NCI-H748 (cell line): ENCODE results near the gene RMDN2.

Source experiments
- DNase-seq: peaks from one replicate; lab custom pipeline; 2025; ENCODE audit not compliant: unreplicated experiment; lab: John Stamatoyannopoulos, UW

The RMDN2 gene

DNA sequence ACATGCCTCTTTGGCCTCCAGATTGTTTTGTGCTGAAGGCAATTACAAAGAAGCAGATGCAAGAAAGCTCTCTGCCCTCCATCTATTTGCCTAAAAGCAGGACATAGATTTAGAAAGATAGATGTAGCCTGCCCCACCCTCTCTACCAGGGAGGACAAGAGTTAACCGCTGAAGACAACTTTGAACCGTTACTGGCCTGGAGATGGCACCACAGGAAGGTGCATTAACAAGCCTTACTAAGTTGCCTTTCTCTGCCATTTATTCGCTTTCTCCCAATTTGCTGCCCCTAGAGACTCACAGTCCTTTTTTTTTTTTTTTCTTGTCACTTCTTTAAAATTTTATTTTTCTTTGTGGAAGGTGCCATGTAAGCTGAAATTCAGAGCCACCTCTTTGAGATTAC lies 28.8 kb upstream of the RMDN2 start:
- DNase-seq, result peak; percentile 13

DNA sequence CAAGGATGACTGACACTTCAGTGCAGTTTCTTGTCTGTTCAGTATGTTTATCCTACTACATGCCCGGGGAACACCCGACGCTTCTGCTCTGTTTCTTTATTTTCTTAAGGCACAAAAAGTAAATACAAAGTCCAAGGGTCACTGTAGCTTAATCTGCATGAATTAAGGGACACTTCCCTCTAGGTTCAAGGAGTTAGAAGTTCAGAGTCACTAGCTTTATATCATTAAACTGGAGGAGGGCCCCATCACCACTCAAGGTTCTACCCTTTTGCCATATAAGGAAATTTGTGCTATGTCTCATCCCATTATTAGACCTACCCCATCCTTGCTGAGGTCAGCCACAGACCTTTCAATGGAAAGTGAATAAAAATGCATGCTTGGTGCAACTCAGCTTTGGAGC lies 27.6 kb upstream of the RMDN2 start:
- DNase-seq, result no peak

- DNase-seq, result no peak
Measured at GRCh38 chr2:37898448-37898847, 26.6 kb upstream of the RMDN2 start.

- DNase-seq, result no peak
Measured at GRCh38 chr2:37902991-37903390, 22.1 kb upstream of the RMDN2 start.

GRCh38 chr2:37904425-37904824 lies 20.7 kb upstream of the RMDN2 start:
- no peak for DNase-seq

GRCh38 chr2:37904993-37905392 lies 20.1 kb upstream of the RMDN2 start:
- DNase-seq, result no peak

DNA sequence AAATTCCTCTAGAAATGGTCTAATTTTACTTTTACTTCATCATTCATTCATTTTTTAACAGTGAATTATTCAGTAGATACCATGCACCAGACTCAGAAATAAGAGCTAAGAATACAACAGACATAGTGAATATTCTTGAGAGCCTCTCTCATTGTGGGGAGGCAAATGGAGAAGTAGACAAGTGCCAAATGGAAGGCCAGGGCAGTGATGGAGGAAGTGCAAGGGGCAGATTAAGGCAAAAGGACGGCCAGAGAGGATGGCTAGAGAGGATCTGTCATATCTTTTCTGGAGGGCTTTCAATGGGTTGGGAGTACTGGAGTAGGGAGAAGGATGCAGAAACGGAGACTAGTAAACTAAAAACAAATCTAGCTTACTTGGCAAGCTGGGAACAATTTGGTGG lies 19.0 kb upstream of the RMDN2 start:
- DNase-seq, result no peak

DNA sequence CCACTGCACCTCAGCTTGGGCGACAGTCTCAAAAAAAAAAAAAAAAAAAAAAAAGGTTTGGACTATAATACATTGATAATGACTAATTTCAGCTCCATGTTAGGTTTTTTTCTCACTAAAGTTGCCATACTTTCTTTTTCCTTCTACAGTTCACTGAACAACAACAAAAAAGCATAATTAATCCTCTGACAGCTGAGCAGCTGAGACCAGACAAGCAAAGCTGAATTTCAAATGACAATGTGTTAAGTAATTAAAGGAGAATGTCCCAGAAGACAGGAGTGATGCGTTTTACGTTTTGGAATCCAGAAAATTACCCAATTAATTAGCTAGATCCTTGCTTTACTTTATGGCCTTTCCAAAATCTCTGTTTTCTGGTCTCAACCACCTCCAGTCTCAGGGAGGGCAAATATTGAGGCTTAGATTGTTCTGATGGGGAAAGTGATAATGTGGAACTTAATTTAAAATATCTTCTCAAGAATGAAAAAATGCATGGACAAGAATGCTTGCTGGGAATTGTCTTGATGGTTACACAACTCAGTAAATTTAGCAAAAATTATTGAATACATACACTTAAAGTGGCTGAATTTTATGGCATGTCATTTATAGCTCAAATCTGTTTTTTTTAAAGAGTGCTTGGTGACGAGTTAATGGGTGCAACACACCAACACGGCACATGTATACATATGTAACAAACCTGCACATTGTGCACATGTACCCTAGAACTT lies 17.4 kb upstream of the RMDN2 start:
- no peak for DNase-seq

GRCh38 chr2:37911296-37911873 lies 13.7 kb upstream of the RMDN2 start:
- DNase-seq, result no peak

- DNase-seq, result no peak
Measured at GRCh38 chr2:37912056-37912455, 13.0 kb upstream of the RMDN2 start.

- DNase-seq, result no peak
Measured at GRCh38 chr2:37912616-37913015, 12.5 kb upstream of the RMDN2 start.

GRCh38 chr2:37914340-37914739 lies 10.7 kb upstream of the RMDN2 start:
- DNase-seq, result no peak

DNA sequence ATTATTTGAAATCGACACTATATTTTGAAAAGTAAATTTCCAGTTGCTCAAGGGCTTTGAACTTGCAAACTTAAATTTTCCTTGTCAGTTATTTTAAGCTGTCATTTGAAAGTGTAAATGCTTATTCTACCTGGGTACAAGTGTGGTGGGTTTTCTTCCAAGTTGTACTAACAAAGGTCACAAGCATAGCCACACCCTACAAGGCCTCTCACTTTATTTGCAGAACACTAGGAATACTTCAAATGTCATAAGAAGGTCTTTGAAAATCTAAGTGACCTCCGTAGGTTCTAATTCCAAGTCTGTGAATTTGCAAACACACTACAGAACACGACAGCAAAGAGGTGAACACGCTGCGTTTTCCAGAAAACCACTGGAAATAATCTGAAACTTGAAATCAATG lies 9.3 kb upstream of the RMDN2 start:
- no peak for DNase-seq

DNA sequence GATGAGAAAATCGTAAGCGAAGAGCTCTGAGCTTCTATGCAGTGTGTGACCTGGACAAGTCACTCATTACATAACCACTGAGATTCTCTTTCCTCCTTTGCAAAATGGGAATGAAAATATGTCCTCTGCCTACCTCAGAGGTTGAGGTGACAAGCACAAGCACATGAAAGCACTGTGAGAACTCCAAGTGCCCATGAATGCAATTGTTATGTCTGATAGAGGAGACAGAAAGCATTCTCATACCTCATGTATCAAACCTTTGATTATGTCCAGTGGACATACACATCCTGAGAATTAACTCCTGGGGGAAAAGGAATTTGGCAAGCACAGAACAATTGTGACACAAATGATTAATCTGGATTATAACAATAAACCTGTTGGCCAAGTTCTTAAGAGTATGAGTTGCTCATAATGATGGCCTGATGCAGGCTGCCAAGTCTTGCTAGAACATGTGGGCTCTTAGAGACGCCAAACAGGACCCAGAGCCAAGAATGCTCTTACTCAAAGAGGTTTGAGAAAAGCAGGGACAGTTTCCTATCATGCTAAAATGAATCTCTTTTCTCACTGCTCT lies 8.5 kb upstream of the RMDN2 start:
- no peak for DNase-seq

DNA sequence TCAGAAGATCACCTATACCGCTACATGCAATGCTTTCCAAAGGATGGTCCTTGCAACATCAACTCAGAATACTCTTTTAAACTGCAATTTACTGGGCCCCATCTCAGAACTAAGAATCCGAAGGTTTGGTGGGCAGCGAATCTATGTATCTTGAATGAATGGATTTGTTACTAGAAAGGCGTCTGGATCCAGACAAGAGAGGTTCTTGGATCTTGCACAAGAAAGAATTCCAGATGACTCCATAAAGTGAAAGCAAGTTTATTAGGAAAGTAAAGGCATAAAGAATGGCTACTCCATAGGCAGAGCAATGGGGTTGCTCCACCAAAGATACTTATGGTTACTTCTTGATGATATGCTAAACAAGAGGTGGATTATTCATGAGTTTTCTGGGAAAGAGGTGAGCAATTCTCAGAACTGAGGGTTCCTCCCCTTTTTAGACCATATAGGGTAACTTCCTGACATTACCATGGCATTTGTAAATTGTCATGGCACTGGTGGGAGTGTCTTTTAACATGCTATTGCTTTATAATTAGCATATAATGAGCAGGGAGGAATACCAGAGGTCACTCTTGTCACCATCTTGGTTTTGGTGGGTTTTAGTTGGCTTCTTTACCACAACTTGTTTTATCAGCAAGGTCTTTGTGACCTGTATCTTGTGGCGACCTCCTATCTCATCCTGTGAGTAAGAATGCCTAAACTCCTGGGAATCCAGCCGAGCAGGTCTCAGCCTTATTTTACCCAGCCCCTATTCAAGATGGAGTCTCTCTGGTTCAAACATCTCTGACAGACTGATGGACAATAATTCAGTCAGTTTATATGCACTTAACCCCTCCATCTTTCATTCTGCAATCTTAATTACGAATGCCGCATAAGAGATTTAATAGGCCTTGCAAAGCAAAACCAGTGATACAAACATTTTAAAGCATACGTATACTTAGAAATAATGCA lies 7.5 kb upstream of the RMDN2 start:
- no peak for DNase-seq

GRCh38 chr2:37918742-37919186 lies 6.3 kb upstream of the RMDN2 start:
- no peak for DNase-seq

DNA sequence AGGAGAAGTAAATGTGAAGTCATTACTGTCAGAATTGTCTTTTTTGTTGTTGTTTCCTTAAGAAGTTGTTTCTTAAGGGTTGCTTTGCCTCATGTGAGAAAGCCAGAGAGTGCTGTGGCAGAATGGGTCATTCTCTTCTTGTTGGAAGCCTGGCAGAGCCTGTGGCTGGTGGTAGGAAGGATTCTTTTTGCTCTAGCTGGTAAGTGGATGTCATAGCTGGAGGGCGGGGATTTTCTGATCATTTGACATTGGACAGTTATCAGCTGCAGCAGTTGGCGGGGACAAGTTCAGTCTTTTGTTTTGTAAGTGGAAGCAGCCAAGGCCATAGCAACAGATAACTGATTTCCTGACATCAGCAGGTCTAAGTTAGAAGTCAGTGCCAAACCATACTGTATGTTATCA lies 5.5 kb upstream of the RMDN2 start:
- peak; percentile 7 for DNase-seq

GRCh38 chr2:37920570-37920969 lies 4.5 kb upstream of the RMDN2 start:
- DNase-seq, result no peak

GRCh38 chr2:37921781-37922180 lies 3.3 kb upstream of the RMDN2 start:
- DNase-seq, result no peak

DNA sequence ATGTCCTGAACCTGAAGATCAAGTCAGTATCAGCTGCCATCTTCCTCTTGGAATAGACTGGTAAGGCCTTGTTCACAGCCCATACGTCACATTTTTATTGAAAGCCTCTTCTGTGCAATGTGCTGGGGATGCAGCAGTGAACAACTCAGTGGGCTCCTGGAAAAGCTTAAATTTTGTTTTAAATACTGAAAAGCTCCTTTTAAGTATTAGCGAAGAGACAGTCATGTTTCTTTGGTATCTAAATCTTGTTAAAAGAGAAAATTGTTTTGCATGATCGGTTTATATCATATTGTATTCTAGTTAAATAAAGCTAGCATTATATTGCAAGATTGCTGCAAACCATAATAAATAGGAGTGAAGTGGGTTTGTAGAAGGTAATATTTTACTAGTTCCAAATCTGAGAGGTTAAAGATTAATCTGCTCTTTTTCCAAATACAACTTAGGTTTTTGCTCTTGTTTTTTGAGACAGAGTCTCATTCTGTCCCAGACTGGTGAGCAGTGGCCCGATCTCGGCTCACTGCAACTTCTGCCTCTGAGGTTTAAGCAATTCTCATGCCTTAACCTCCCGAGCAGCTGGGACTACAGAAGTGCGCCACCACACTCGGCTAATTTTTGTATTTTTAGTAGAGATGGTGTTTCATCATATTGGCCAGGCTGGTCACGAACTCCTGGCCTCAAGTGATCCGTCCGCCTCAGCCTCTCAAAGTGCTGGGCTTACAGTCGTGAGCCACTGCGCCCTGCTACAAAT lies 1.6 kb upstream of the RMDN2 start:
- no peak for DNase-seq

DNA sequence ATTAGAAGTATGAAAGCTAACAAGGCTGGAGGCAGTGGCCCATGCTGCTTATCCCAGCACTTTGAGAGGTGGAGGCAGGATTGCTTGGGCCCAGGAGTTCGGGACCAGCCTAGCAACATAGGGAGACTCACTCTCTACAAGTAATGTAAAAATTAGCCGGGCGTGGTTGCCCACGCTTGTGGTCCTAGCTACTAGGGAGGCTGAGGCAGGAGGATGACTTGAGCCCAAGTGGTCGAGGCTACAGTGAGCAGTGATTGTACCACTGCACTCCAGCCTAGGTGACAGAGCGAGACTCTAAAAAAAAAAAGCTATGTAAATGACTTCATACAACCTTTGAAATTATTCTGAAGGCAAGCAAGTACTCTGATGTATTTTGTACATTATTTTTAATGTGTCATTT lies 1.5 kb downstream of the RMDN2 start:
- no peak for DNase-seq
